Kidney epithelial cell (primary cell): Measurements from ENCODE around the gene PPP2R3A. TPM values are rescaled to one million over a fixed set of nuclear protein-coding genes. Genes with fewer than 3 reads are reported as not detected.
A peak's percentile ranks its signal among the peaks of the same experiment; 100 is the strongest.

Experiments used
- DNase-seq: peaks from one replicate; pipeline ENCODE4 v3.0.0-alpha.2; 2010; ENCODE audit warnings: low read depth
- H3K27me3 ChIP-seq: 2 replicates; pipeline ENCODE4 v1.6.0; 2011; ENCODE audit warnings: low read length; ENCODE audit not compliant: control insufficient read depth, insufficient read depth
- H3K36me3 ChIP-seq: 2 replicates; pipeline ENCODE4 v1.5.1; 2011; ENCODE audit warnings: low read length; ENCODE audit not compliant: control insufficient read depth, insufficient read depth
- H3K4me3 ChIP-seq: 2 replicates; pipeline ENCODE4 v1.5.1; 2011; ENCODE audit warnings: low read depth, mild to moderate bottlenecking, control low read depth, low read length
- CTCF ChIP-seq: IDR thresholded peaks from 2 replicates; pipeline ENCODE4 v1.5.1; 2011; ENCODE audit warnings: mild to moderate bottlenecking, moderate library complexity, low read length, control low read depth, inconsistent platforms; ENCODE audit not compliant: insufficient read depth, poor library complexity, severe bottlenecking
- total RNA-seq: library from RNA; depleted of rRNA; stranded (reverse); fragments of >200 nt; gene quantifications from 2 replicates; pipeline ENCODE4 v1.2.3, GENCODE V29; 2015

PPP2R3A gene
- total RNA-seq, 1 donor from 2014 or later: 14.3 TPM

- TF ChIP-seq CTCF: no peak
- peak overlapping the region; percentile 89 for H3K4me3 ChIP-seq
- no peaks in the 10 kb centered on the region for H3K36me3 ChIP-seq
- H3K27me3 ChIP-seq: no peaks in the 10 kb centered on the region
- DNase-seq: peak; percentile 97
Measured at GRCh38 chr3:136196401-136197158, 231.1 kb downstream of the PPP2R3A start.

- no peak for DNase-seq
- Histone ChIP-seq H3K27me3 (no peaks in the 10 kb centered on the region), H3K4me3 (peak overlapping the region; percentile 89), H3K36me3 (no peaks in the 10 kb centered on the region)
- TF ChIP-seq CTCF: no peak
Measured at GRCh38 chr3:136197159-136197793, 231.7 kb downstream of the PPP2R3A start.

Other genes starting within 250 kb of the PPP2R3A start
- gene MSL2, start 230.6 kb downstream of the PPP2R3A start, total RNA-seq: 17.5 and 19.3 TPM in 2 replicates